GM18861 (cell line): ENCODE data around the gene LCN1.
"Not testable (repeated sequence)": the region's sequence is repeated elsewhere in the genome, so short reads cannot be mapped to it uniquely, and the experiment has no call there.

Experiments used
- ATAC-seq: cut with Tn5 transposase; IDR thresholded peaks from one replicate; pipeline ENCODE4 v1.9.1; 2021; ENCODE audit not compliant: unreplicated experiment

The LCN1 gene

DNA sequence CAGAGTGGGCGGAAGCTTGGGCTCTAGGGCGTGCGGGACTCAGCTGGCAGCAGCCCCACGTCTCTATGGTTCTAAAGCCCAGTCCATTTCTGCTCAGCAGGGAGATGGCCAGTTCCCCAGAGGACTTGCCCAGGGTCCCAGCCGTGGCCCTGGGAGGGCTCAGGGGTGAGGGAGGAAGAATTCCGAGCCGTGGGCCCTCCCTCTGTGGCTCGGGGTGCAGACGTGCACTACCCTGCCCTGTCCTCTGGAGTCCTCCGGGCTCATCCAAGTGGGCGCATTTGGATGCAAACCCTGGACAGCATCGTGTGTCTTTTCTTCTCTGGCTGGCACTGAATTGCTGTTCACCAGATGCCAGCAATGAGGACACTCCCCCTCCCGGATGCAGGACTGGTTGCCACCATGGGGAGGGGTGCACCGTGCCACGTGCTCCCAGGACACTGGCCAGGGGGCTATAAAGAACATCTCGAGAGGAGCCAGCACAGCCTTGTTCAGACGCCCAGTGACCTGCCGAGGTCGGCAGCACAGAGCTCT lies 24.5 kb downstream of the LCN1 start, which contains the start of gene OBP2A:
OBP2A (plus strand) TSS at position 481 of the 531 bp plus-strand sequence. CDS start 55 bp downstream, outside the sequence.
- not testable (repeated sequence) for ATAC-seq

DNA sequence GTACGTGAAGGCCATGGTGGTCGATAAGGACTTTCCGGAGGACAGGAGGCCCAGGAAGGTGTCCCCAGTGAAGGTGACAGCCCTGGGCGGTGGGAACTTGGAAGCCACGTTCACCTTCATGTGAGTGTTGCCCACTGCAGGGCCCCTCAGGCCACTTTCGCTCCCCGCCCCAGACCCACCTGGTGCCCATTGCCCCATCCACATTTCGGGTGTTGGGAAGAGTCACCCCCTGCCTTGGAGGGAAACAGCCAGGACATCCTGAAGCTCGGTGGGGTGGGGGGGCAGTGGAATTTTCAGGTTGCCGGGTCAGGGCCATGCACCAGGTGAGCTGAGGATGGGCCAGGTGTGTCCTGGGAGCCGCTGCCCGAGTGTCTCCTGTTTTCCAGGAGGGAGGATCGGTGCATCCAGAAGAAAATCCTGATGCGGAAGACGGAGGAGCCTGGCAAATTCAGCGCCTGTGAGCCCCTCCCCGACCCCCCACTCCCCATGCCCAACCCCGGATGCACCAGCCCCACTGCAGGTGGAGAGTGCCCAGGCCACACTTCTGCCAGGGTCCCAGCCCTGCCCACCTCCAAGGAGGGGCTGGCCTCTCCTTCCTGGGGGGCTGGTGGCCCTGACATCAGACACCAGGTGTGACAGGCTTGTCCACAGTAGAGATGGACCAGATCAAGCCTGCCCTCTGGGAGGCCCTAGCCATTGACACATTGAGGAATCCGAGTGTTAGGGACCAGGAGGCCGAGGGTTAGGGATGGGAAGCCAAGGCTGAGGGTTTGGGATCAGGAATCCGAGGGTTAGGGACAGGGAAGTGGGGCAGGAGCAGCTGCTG lies 25.8 kb downstream of the LCN1 start:
- not testable (repeated sequence) for ATAC-seq

GRCh38 chr9:135547756-135548736 lies 26.8 kb downstream of the LCN1 start:
- no peak for ATAC-seq

- not testable (repeated sequence) for ATAC-seq
These were observed 28.5 kb downstream of the LCN1 start for GRCh38 chr9:135549478-135550343.

- no peak for ATAC-seq
These were observed 29.2 kb downstream of the LCN1 start for GRCh38 chr9:135550344-135550918.

DNA sequence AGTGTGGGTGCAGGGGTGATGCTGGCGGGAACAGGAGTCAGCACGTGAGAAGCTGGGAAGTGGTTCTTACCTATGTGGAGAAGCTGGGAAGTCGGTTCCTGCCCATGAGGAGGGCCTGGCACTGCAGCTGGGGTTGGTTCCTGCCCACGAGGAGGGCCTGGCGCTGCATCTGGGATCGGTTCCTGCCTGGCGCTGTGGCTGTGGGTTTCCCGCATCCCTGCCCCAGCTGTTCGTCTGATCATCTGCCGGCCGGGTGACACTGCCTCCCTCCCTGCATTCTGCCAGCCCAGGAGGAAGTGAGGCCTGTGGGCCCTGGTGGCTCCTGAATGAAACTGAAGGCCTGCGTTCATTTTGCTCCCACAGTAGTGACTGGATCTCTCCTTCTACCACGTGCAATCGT lies 29.8 kb downstream of the LCN1 start:
- no peak for ATAC-seq

DNA sequence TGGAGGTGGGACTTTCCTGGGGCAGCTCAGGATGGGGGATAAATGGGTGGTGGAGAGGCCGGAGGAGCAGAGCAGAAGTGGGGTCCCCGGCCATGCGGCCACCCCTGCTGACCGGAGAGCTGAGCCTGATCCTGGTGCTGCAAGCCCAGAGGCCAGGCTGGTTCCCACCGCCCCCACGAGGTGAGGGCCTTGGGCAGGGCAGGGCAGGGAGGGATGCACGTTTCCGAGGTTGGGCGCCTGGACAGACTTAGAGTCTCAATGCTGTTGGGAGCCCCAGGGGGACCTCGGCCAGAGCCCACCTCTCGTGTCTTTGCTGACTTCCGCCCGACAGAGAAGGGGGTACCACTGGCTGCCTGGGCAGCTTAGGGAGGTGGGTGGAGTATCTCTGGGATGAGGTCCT lies 30.2 kb downstream of the LCN1 start:
- no peak for ATAC-seq

GRCh38 chr9:135552021-135552697 lies 30.9 kb downstream of the LCN1 start:
- ATAC-seq = no peak

DNA sequence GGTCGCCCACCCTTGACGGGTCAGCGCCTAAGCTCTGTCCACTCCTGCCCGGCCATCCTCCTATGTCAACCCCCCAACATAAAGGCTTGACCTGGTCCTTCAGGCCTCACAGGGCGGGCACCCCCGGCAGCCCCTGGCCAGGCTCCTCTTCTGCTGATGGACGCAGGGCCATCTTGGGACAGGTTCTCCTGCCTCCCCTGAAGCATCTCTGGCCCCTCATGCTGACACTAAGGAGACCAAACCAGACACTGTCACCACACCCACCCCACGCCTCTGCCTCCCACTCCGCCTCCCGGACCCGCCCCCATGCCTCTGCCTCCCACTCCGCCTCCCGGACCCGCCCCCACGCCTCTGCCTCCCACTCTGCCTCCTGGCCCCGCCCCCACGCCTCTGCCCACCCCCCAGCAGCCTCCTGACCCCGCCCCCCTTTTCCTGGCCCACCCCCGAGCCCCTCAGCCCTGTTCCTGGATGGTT lies 31.5 kb downstream of the LCN1 start:
- ATAC-seq = no peak

GRCh38 chr9:135554718-135555117 lies 33.5 kb downstream of the LCN1 start:
- no peak for ATAC-seq

GRCh38 chr9:135555203-135555602 lies 34.0 kb downstream of the LCN1 start:
- ATAC-seq = no peak

GRCh38 chr9:135555910-135556309 lies 34.7 kb downstream of the LCN1 start:
- no peak for ATAC-seq

DNA sequence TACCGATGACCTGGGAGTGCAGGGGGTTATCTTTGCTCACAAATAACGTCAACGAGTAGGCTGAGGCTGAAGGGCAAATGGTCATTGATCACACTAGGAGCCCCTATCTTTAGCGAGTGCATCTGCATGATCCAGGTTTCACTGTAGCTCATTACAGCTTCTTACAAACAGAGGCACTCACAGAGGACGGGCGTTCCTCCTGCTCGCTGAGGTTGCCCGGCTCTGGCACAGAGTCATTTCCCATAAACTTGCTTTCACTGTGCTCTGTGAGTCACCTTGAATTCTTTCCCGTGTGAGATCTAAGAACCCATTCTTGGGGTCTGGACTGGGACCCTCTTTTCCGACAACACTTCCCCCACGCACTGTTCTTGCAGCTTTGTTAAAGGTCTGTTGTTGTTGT lies 38.4 kb downstream of the LCN1 start:
- ATAC-seq = no peak

- ATAC-seq = no peak
These were observed 40.4 kb downstream of the LCN1 start, which contains the start of gene PAEP for GRCh38 chr9:135561391-135562234. Gene PAEP (plus strand): TSS chr9:135561756.

- no peak for ATAC-seq
These were observed 41.0 kb downstream of the LCN1 start for GRCh38 chr9:135562235-135562745.

DNA sequence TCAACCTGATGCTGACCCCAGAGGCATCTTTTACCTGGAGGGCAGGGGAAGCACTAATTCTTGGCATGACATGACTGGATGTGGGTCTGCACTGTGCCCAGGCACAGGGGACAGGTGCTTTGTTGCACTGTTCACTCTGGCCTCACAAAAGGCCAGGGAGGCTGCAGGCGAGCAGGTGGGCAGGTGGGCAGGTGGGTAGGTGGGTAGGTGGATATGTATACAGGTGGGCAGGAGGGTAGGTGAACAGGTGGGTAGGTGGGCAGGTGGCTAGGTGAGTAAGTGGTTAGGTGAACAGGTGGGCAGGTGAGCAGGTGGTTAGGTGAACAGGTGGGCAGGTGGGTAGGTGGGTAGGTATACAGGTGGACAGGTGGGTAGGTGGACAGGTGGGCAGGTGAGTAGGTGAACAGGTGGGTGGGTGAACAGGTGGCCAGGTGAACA lies 41.8 kb downstream of the LCN1 start:
- no peak for ATAC-seq

GRCh38 chr9:135563858-135564257 lies 42.6 kb downstream of the LCN1 start:
- ATAC-seq = no peak

GRCh38 chr9:135565141-135565628 lies 43.9 kb downstream of the LCN1 start:
- ATAC-seq = no peak
